SU-DHL-6 (cell line): ENCODE measurements around the gene FXYD3.

Experiments
- EZH2phosphoT487 ChIP-seq: fragments of 200-600 bp; sonication (generic), shearing (Covaris generic); conservative IDR thresholded peaks from 2 replicates; pipeline ENCODE4 v1.6.1; 2018; ENCODE audit warnings: mild to moderate bottlenecking, antibody characterized with exemption, low read length, moderate library complexity, mixed read lengths
- TF ChIP-seq, protein P1 (sequence below): fragments of 200-600 bp; sonication (generic); IDR thresholded peaks from one replicate; pipeline ENCODE4 v1.5.1; 2017; ENCODE audit warnings: antibody characterized with exemption, mild to moderate bottlenecking, low read length, moderate library complexity; ENCODE audit not compliant: insufficient read depth, poor library complexity, severe bottlenecking

DNA sequence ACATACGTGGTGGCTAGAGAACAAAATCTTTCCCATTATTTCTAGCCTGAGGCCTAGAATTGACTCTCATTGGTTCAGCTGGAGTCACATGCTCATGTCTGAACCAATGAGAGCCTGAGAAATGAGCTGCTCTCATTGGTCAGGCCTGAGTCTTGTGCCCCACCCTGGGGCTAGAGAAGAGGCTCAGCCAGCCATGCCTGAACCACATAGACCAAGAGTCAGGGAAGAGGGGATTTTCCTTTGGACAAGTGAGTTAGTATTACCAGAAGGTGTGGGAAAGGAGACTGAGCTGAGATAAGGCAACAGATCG is 45.8 kb downstream of the FXYD3 start:
- TF ChIP-seq, protein P1, sequence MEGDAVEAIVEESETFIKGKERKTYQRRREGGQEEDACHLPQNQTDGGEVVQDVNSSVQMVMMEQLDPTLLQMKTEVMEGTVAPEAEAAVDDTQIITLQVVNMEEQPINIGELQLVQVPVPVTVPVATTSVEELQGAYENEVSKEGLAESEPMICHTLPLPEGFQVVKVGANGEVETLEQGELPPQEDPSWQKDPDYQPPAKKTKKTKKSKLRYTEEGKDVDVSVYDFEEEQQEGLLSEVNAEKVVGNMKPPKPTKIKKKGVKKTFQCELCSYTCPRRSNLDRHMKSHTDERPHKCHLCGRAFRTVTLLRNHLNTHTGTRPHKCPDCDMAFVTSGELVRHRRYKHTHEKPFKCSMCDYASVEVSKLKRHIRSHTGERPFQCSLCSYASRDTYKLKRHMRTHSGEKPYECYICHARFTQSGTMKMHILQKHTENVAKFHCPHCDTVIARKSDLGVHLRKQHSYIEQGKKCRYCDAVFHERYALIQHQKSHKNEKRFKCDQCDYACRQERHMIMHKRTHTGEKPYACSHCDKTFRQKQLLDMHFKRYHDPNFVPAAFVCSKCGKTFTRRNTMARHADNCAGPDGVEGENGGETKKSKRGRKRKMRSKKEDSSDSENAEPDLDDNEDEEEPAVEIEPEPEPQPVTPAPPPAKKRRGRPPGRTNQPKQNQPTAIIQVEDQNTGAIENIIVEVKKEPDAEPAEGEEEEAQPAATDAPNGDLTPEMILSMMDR, result no peak
- no peak for TF ChIP-seq EZH2phosphoT487
